Measurements from ENCODE around the gene TDRD7.

Gene TDRD7

GRCh38 chr9:97386733-97387503, 25.0 kb upstream of the TDRD7 start:
- peak; percentile 9 for DNase-seq (ENCODE audit: low read depth)

GRCh38 chr9:97387504-97387886, 24.4 kb upstream of the TDRD7 start:
- no peak for DNase-seq (ENCODE audit: low read depth)

GRCh38 chr9:97387936-97388684, 23.8 kb upstream of the TDRD7 start:
- no peak for DNase-seq (ENCODE audit: low read depth)

GRCh38 chr9:97388721-97389238, 23.1 kb upstream of the TDRD7 start:
- DNase-seq (ENCODE audit: low read depth), result no peak

DNA sequence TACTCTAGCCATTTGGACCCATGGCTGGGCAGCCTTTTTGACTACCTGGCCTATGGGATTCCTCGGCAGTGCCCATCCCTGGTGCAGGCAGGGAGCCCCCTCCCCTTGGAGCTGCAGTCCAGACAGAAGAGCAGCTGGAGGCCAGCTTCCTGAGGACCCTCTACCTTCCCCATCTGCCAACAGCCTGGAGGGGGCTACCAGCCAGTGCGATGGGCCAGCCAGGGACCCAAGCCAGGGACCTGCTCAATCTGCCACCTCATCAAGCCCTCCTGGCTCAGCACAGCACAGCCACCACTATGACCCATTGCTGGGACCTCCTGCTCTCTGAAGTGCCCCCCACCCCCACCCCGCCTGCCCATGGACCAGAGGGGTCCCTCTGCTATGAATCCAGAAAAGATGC, 22.6 kb upstream of the TDRD7 start:
- no peak for DNase-seq (ENCODE audit: low read depth)

GRCh38 chr9:97390791-97391406, 21.0 kb upstream of the TDRD7 start:
- no peak for DNase-seq (ENCODE audit: low read depth)

DNA sequence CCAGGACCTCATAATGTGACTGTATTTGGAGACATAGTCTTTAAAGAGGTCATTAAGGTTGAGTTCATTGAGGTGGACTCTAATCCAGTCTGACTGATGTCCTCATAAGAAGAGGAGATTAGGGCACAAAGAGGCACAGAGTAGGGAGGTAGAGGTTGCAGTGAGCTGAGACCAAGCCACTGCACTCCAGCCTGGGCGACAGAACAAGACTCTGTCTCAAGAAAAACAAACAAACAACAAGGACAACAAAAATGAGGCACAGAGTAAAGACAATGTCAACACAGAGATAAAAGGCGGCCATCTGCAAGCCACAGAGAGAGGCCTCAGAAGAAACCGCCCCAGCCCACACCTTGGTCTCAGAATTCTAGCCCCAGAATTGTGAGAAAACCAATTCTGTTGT, 17.0 kb upstream of the TDRD7 start:
- no peak for DNase-seq (ENCODE audit: low read depth)

- DNase-seq (ENCODE audit: low read depth), result no peak
These were observed 16.2 kb upstream of the TDRD7 start for GRCh38 chr9:97395745-97396144.

GRCh38 chr9:97396256-97396655, 15.6 kb upstream of the TDRD7 start:
- no peak for DNase-seq (ENCODE audit: low read depth)

- DNase-seq (ENCODE audit: low read depth), result no peak
These were observed 14.7 kb upstream of the TDRD7 start for GRCh38 chr9:97397220-97397619.

DNA sequence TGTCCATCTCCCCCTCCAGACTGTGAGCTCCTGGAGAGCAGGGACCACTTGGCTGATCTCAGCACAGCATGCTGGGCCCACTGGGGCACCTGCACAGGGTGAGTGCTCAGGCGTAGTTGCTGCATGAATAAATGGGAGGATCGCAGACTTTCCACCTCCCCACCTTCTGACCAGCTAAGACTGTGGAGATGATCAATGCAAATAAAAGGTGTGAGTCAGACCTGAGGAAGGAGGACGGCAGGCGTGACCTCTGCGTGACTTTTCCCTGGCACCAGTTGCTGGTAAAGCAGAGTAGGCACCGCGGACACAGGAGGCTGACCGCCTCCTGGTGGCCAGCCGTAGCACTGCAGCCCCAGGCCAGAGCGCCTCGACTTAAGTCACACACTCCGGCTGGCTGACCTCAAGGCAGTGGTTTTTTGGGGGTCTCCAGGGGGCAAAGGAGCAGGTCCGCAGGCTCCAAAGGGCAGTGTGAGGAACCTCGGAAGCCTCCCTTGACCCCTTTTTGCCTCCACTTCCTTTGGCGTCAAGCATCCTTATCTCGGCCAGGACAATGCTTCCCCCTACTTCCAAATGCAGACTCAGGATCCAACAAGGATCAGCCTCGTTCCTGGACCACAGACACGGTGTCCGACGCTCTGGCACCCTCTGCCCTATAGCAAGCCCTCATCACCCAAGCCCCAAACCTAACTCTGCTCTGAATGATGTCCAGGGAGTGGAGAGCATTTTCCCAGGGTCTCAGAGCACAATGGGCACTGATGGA, 12.7 kb upstream of the TDRD7 start:
- DNase-seq (ENCODE audit: low read depth), result peak; percentile 20

- no peak for DNase-seq (ENCODE audit: low read depth)
These were observed 8.1 kb upstream of the TDRD7 start for GRCh38 chr9:97403746-97404316.

DNA sequence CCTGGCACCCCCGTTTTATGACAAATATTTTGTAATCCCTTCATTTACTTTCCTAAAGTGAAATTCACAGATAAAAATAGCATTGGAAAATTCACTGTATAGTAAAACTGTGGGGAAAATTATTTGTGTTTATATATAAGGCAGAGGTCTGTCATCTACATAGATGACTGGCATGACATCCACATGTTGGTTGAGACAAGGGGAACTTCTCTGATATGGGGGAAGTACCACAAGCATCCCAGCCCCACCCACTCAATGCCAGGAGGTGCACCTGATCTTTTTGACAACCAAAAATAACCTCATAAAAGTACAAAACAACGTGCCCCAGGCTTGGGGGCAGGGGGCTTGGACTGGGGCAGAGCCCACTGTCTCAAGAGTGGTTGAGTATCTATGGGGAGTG, 6.3 kb upstream of the TDRD7 start:
- DNase-seq (ENCODE audit: low read depth), result no peak

GRCh38 chr9:97406620-97407177, 5.2 kb upstream of the TDRD7 start:
- DNase-seq (ENCODE audit: low read depth), result no peak

- DNase-seq (ENCODE audit: low read depth), result no peak
These were observed 3.3 kb upstream of the TDRD7 start for GRCh38 chr9:97408562-97408961.

DNA sequence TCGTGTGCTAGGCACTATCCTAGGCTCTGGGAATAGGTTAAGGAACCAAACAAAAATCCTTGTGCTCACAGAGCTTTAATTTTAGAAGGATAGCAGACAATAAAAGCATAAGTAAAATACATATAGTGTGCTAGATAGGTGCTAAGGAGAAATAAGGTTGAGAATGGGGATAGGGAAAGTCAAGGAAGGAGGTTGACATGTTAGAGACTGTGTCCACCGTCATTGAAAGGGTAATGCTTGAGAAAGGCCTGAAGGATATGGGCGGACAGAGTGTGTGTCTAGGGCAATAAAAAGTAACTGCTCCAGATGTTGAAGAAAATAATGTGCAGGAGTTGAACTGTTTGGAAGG, 482 bp upstream of the TDRD7 start:
- no peak for DNase-seq (ENCODE audit: low read depth)

DNA sequence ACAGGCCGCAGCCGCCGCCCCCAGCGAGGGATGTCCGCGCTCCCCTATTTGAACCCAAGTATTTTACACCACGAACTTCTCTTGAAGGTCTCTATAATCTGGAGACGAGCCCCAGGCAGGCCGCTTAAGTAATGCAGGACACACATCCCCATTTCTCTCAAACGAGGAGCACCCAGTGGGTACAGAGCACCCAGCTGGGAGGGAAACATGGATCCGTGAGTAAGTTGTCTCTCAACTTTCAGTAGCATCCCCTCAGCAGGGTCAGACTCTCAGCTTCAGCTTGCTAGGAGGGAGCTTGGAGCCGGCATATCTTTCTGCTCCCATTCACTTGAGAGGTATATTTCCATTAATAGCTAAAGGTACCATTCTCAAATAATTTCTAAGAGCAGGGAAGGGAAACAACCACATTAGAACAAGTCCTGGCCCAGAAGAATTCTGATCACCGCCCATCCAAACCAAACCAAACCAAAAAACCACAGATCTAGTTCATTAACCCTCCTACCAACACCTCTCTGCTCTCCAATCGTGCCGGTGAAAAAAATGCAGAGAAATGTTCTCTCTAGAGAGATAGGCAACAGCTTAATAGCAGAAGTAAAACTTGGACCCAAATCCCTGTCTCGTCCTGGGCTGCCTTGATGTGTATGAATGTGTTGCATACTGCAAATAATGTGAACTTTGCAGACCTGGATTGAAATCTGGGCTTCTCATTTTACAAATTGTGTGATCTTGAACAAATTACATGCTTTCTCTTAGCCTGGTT, 910 bp downstream of the TDRD7 start:
- DNase-seq (ENCODE audit: low read depth), result no peak

- DNase-seq (ENCODE audit: low read depth), result no peak
These were observed 1.6 kb downstream of the TDRD7 start for GRCh38 chr9:97413462-97413861.

GRCh38 chr9:97415146-97415545, 3.2 kb downstream of the TDRD7 start:
- no peak for DNase-seq (ENCODE audit: low read depth)

GRCh38 chr9:97418880-97419279, 7.0 kb downstream of the TDRD7 start:
- DNase-seq (ENCODE audit: low read depth), result no peak

- no peak for DNase-seq (ENCODE audit: low read depth)
These were observed 7.5 kb downstream of the TDRD7 start for GRCh38 chr9:97419309-97419867.
